HCT116 (cell line): Measurements from ENCODE around the gene EMD. TPM values are rescaled to one million over a fixed set of nuclear protein-coding genes. Genes with fewer than 3 reads are reported as not detected.

Experiments used
- ATAC-seq: fragments of 200-7000 bp; cut with Tn5 transposase; 2 replicates; pipeline ENCODE4 v1.9.1; 2020; ENCODE audit warnings: mild to moderate bottlenecking, moderate library complexity
- BruUV-seq: library from RNA; stranded (reverse); fragments of 400-500 nt; replicated peaks from 2 replicates; lab custom pipeline; 2021; lab: Mats Ljungman, UMichigan
- CTCF ChIA-PET: fragments of 300-600 bp; sonication (Branson Sonifier 250); formaldehyde crosslinking; loops from one replicate; lab custom pipeline; 2021; ENCODE audit warnings: antibody characterized with exemption; lab: Charles Lee
- POLR2A ChIA-PET: fragments of 300-600, 350-600 bp; sonication (Branson Sonifier 250); formaldehyde crosslinking; loops from one replicate; lab custom pipeline; 2021; ENCODE audit warnings: antibody characterized with exemption; lab: Charles Lee
- RAD21 ChIA-PET, 2 experiments: fragments of 300-600 bp; sonication (Branson Sonifier 250); formaldehyde crosslinking; loops; one replicate each; lab custom pipeline; 2023; ENCODE audit warnings: low total read pairs in 2 of 2; ENCODE audit not compliant: uncharacterized antibody in 2 of 2, unreplicated experiment in 2 of 2, low non-redundant PET in 1 of 2; lab: Charles Lee
- DNase-seq: peaks from one replicate; pipeline ENCODE4 v3.0.0-alpha.2; 2010; ENCODE audit warnings: low read depth, low spot score
- H2AFZ ChIP-seq: fragments of 200-600 bp; shearing (Covaris generic), sonication (generic); 2 replicates; pipeline ENCODE4 v1.6.1; 2017; ENCODE audit warnings: low read depth, mixed run types, mixed read lengths, antibody characterized with exemption, low read length; ENCODE audit not compliant: poor library complexity, severe bottlenecking
- H3K27ac ChIP-seq: 2 replicates; pipeline ENCODE4 v1.5.1; 2012; ENCODE audit warnings: low read depth, low read length
- H3K27me3 ChIP-seq: fragments of 200-600 bp; sonication (generic); 2 replicates; pipeline ENCODE4 v1.6.1; 2016; ENCODE audit warnings: mixed run types, low read length, mixed read lengths; ENCODE audit not compliant: insufficient read depth
- H3K36me3 ChIP-seq, 2 experiments: fragments of 200-500 bp in 1 of 2; fragments of 200-600 bp in 1 of 2; sonication (Bioruptor generic) in 1 of 2; sonication (generic) in 1 of 2; 2 replicates each; pipeline versions ENCODE4 v1.5.1 to v1.6.1; 2014 to 2016; ENCODE audit warnings: low read length in 2 of 2, inconsistent platforms in 1 of 2, mixed read lengths in 1 of 2, mixed run types in 1 of 2; ENCODE audit not compliant: insufficient read depth in 2 of 2, control insufficient read depth in 1 of 2
- H3K4me1 ChIP-seq, 2 experiments: fragments of 200-600 bp in 1 of 2; sonication (generic) in 1 of 2; 2 replicates each; pipeline versions ENCODE4 v1.5.1 to v1.6.1; 2012 to 2017; ENCODE audit warnings: low read length in 2 of 2, inconsistent platforms in 1 of 2, mild to moderate bottlenecking in 1 of 2, mixed read lengths in 1 of 2, mixed run types in 1 of 2, moderate library complexity in 1 of 2; ENCODE audit not compliant: insufficient read depth in 2 of 2, control insufficient read depth in 1 of 2
- H3K4me2 ChIP-seq: fragments of 200-600 bp; sonication (generic); 2 replicates; pipeline ENCODE4 v1.6.1; 2017; ENCODE audit warnings: mixed run types, low read length, mixed read lengths
- H3K4me3 ChIP-seq, 2 experiments: fragments of 200-600 bp in 1 of 2; sonication (generic) in 1 of 2; replicated peaks in 1 of 2; 2 replicates each; pipeline ENCODE4 v1.5.1; 2011 to 2016; ENCODE audit warnings: low read length in 2 of 2, control low read depth in 1 of 2, low read depth in 1 of 2, mild to moderate bottlenecking in 1 of 2, mixed read lengths in 1 of 2, mixed run types in 1 of 2
- H3K79me2 ChIP-seq: fragments of 200-600 bp; sonication (generic); 2 replicates; pipeline ENCODE4 v1.6.1; 2017; ENCODE audit warnings: mild to moderate bottlenecking, mixed run types, low read length, moderate library complexity, mixed read lengths; ENCODE audit not compliant: insufficient read depth
- H3K9ac ChIP-seq: fragments of 200-600 bp; sonication (generic); 2 replicates; pipeline ENCODE4 v1.6.1; 2016; ENCODE audit warnings: low read length, mixed read lengths
- H3K9me2 ChIP-seq: fragments of 200-600 bp; sonication (generic), shearing (Covaris generic); 2 replicates; pipeline ENCODE4 v1.6.1; 2017; ENCODE audit warnings: mixed run types, mild to moderate bottlenecking, moderate library complexity; ENCODE audit not compliant: insufficient read depth
- H3K9me3 ChIP-seq, 2 experiments: fragments of 200-500 bp in 1 of 2; fragments of 200-600 bp in 1 of 2; sonication (Bioruptor generic) in 1 of 2; sonication (generic) in 1 of 2; 2 replicates each; pipeline ENCODE4 v1.6.1; 2014 to 2017; ENCODE audit warnings: low read length in 2 of 2, mixed read lengths in 2 of 2, inconsistent platforms in 1 of 2, low read depth in 1 of 2, mild to moderate bottlenecking in 1 of 2, mixed run types in 1 of 2, moderate library complexity in 1 of 2; ENCODE audit not compliant: control insufficient read depth in 1 of 2, insufficient read depth in 1 of 2
- H4K20me1 ChIP-seq: fragments of 200-600 bp; sonication (generic), shearing (Covaris generic); 2 replicates; pipeline ENCODE4 v1.6.1; 2017; ENCODE audit warnings: mixed run types, mild to moderate bottlenecking, moderate library complexity; ENCODE audit not compliant: insufficient read depth
- CBX3 ChIP-seq: IDR thresholded peaks from 2 replicates; pipeline ENCODE4 v1.6.1; 2012; ENCODE audit warnings: low read depth
- CTCF ChIP-seq, 3 experiments: fragments of 200-600 bp in 1 of 3; sonication (generic) in 1 of 3; IDR thresholded peaks in 2 of 3; conservative IDR thresholded peaks in 1 of 3; 2 replicates each; pipeline ENCODE4 v1.5.1; 2012 to 2017; ENCODE audit warnings: low read depth in 2 of 3, low read length in 2 of 3, antibody characterized with exemption in 1 of 3, borderline replicate concordance in 1 of 3, control low read depth in 1 of 3, mild to moderate bottlenecking in 1 of 3, mixed read lengths in 1 of 3, mixed run types in 1 of 3, moderate library complexity in 1 of 3; ENCODE audit not compliant: insufficient read depth in 1 of 3
- EGR1 ChIP-seq: IDR thresholded peaks from 2 replicates; pipeline ENCODE4 v1.6.1; 2012; ENCODE audit warnings: low read depth
- EZH2 ChIP-seq: fragments of 200-600 bp; sonication (generic); IDR thresholded peaks from 2 replicates; pipeline ENCODE4 v1.6.1; 2017; ENCODE audit warnings: antibody characterized with exemption, mixed run types
- FOSL1 ChIP-seq: IDR thresholded peaks from 2 replicates; pipeline ENCODE4 v1.6.1; 2012; ENCODE audit warnings: low read depth
- JUND ChIP-seq: IDR thresholded peaks from 2 replicates; pipeline ENCODE4 v1.6.1; 2012
- POLR2A ChIP-seq: IDR thresholded peaks from 2 replicates; pipeline ENCODE4 v1.7.0; 2011; ENCODE audit warnings: borderline replicate concordance; ENCODE audit not compliant: insufficient read depth, insufficient read length; ENCODE audit errors: extremely low read depth
- SIN3A ChIP-seq: IDR thresholded peaks from 2 replicates; pipeline ENCODE4 v1.6.1; 2012; ENCODE audit warnings: low read depth
- SP1 ChIP-seq: IDR thresholded peaks from 2 replicates; pipeline ENCODE4 v1.6.1; 2012; ENCODE audit warnings: low read depth
- YY1 ChIP-seq: IDR thresholded peaks from 2 replicates; pipeline ENCODE4 v1.6.1; 2011; ENCODE audit warnings: low read length, low read depth, moderate library complexity, mild to moderate bottlenecking; ENCODE audit not compliant: insufficient replicate concordance; ENCODE audit errors: extremely low read depth
- ZBTB33 ChIP-seq: IDR thresholded peaks from 2 replicates; pipeline ENCODE4 v1.6.1; 2011; ENCODE audit warnings: mild to moderate bottlenecking, low read length, moderate library complexity; ENCODE audit not compliant: insufficient replicate concordance; ENCODE audit errors: extremely low read depth
- ZFX ChIP-seq: fragments of 450-650 bp; IDR thresholded peaks from 2 replicates; pipeline ENCODE4 v1.6.1; 2017
- ZNF274 ChIP-seq: fragments of 200-500 bp; sonication (Bioruptor generic); IDR thresholded peaks from 2 replicates; pipeline ENCODE4 v1.6.1; 2014; ENCODE audit warnings: mild to moderate bottlenecking, low read depth, low read length, inconsistent platforms
- intact Hi-C: fragments of 100-400 bp; cut with micrococcal nuclease; formaldehyde crosslinking; loops from 2 replicates; pipeline ENCODE4 v1.10.0; 2022
- total RNA-seq: library from RNA; stranded (reverse); gene quantifications from one replicate; pipeline ENCODE4 v1.2.1, GENCODE V29; 2021; ENCODE audit not compliant: unreplicated experiment

Gene EMD
- total RNA-seq, 1 experiment from 2014 or later = 102 TPM

- no peak for DNase-seq
- POLR2A ChIA-PET = no interaction called here
Observed at GRCh38 chrX:154353172-154353843, 25.8 kb upstream of the EMD start.

GRCh38 chrX:154354013-154354412 lies 25.1 kb upstream of the EMD start:
- Histone ChIP-seq H3K27me3 (no peaks in the 10 kb centered on the region), H3K27ac (no peak overlapping the region), H3K9me2 (no peaks in the 10 kb centered on the region), H3K79me2 (no peaks in the 10 kb centered on the region; the same call in 1 of the 2 replicates), H3K9ac (no peak overlapping the region), H4K20me1 (no peaks in the 10 kb centered on the region), H3K4me1 (no peaks in the 10 kb centered on the region), H3K4me2 (no peak overlapping the region), H3K9me3 (no peaks in the 10 kb centered on the region), H3K4me3 (no peak overlapping the region), H2AFZ (no peak overlapping the region), H3K36me3 (peaks cover 6 to 8% of the 10 kb centered on the region in 2 experiments; a peak in 2 of 4 replicates)
- intact Hi-C loops = no loop called here
- RAD21 ChIA-PET = no interaction called here
- no TSS peak for BruUV-seq
- DNase-seq (no peak), ATAC-seq (no peak)
- CTCF ChIA-PET = no interaction called here
- POLR2A ChIA-PET = no interaction called here
- TF ChIP-seq JUND (no peak), EZH2 (no peak), ZFX (no peak), SP1 (no peak), CBX3 (no peak), EGR1 (no peak), POLR2A (no peak), CTCF (IDR thresholded peaks at IDR 0.05 in 2 of 3, conservative IDR thresholded peaks at IDR 0.05 in 1 of 3; ENCODE audit: borderline replicate concordance in 1 of 3, insufficient read depth in 1 of 3, low read depth in 2 of 3, low read length in 2 of 3) (no peak), FOSL1 (no peak), SIN3A (no peak), YY1 (no peak), ZNF274 (no peak)

More at GRCh38 chrX:154353172-154353843, 25.8 kb upstream of the EMD start:
- Histone ChIP-seq H3K4me1 (no peaks in the 10 kb centered on the region), H3K27me3 (no peaks in the 10 kb centered on the region), H3K79me2 (no peaks in the 10 kb centered on the region), H3K4me3 (no peak overlapping the region), H3K9ac (no peak overlapping the region), H3K9me2 (no peaks in the 10 kb centered on the region), H2AFZ (no peak overlapping the region), H3K36me3 (peaks cover 6 to 8% of the 10 kb centered on the region in 2 experiments; a peak in 2 of 4 replicates), H3K27ac (no peak overlapping the region), H3K4me2 (no peak overlapping the region), H3K9me3 (no peaks in the 10 kb centered on the region), H4K20me1 (no peaks in the 10 kb centered on the region)
- intact Hi-C loops = no loop called here
- ChIA-PET RAD21 (no interaction called here), CTCF (no interaction called here)
- TF ChIP-seq EZH2 (no peak), ZBTB33 (no peak)
- no TSS peak for BruUV-seq
- ATAC-seq = no peak
